HCT116 (cell line): ENCODE data around the gene USH1C. TPM values are rescaled to one million over a fixed set of nuclear protein-coding genes. Genes with fewer than 3 reads are reported as not detected.

Experiments used
- ATAC-seq: fragments of 200-7000 bp; cut with Tn5 transposase; 2 replicates; pipeline ENCODE4 v1.9.1; 2020; ENCODE audit warnings: mild to moderate bottlenecking, moderate library complexity
- BruUV-seq: library from RNA; stranded (reverse); fragments of 400-500 nt; replicated peaks from 2 replicates; lab custom pipeline; 2021; lab: Mats Ljungman, UMichigan
- CTCF ChIA-PET: fragments of 300-600 bp; sonication (Branson Sonifier 250); formaldehyde crosslinking; loops from one replicate; lab custom pipeline; 2021; ENCODE audit warnings: antibody characterized with exemption; lab: Charles Lee
- POLR2A ChIA-PET: fragments of 300-600, 350-600 bp; sonication (Branson Sonifier 250); formaldehyde crosslinking; loops from one replicate; lab custom pipeline; 2021; ENCODE audit warnings: antibody characterized with exemption; lab: Charles Lee
- RAD21 ChIA-PET, 2 experiments: fragments of 300-600 bp; sonication (Branson Sonifier 250); formaldehyde crosslinking; loops; one replicate each; lab custom pipeline; 2023; ENCODE audit warnings: low total read pairs in 2 of 2; ENCODE audit not compliant: uncharacterized antibody in 2 of 2, unreplicated experiment in 2 of 2, low non-redundant PET in 1 of 2; lab: Charles Lee
- DNase-seq: peaks from one replicate; pipeline ENCODE4 v3.0.0-alpha.2; 2010; ENCODE audit warnings: low read depth, low spot score
- H2AFZ ChIP-seq: fragments of 200-600 bp; shearing (Covaris generic), sonication (generic); 2 replicates; pipeline ENCODE4 v1.6.1; 2017; ENCODE audit warnings: low read depth, mixed run types, mixed read lengths, antibody characterized with exemption, low read length; ENCODE audit not compliant: poor library complexity, severe bottlenecking
- H3K27ac ChIP-seq: 2 replicates; pipeline ENCODE4 v1.5.1; 2012; ENCODE audit warnings: low read depth, low read length
- H3K27me3 ChIP-seq: fragments of 200-600 bp; sonication (generic); 2 replicates; pipeline ENCODE4 v1.6.1; 2016; ENCODE audit warnings: mixed run types, low read length, mixed read lengths; ENCODE audit not compliant: insufficient read depth
- H3K36me3 ChIP-seq, 2 experiments: fragments of 200-500 bp in 1 of 2; fragments of 200-600 bp in 1 of 2; sonication (Bioruptor generic) in 1 of 2; sonication (generic) in 1 of 2; 2 replicates each; pipeline versions ENCODE4 v1.5.1 to v1.6.1; 2014 to 2016; ENCODE audit warnings: low read length in 2 of 2, inconsistent platforms in 1 of 2, mixed read lengths in 1 of 2, mixed run types in 1 of 2; ENCODE audit not compliant: insufficient read depth in 2 of 2, control insufficient read depth in 1 of 2
- H3K4me1 ChIP-seq, 2 experiments: fragments of 200-600 bp in 1 of 2; sonication (generic) in 1 of 2; 2 replicates each; pipeline versions ENCODE4 v1.5.1 to v1.6.1; 2012 to 2017; ENCODE audit warnings: low read length in 2 of 2, inconsistent platforms in 1 of 2, mild to moderate bottlenecking in 1 of 2, mixed read lengths in 1 of 2, mixed run types in 1 of 2, moderate library complexity in 1 of 2; ENCODE audit not compliant: insufficient read depth in 2 of 2, control insufficient read depth in 1 of 2
- H3K4me2 ChIP-seq: fragments of 200-600 bp; sonication (generic); 2 replicates; pipeline ENCODE4 v1.6.1; 2017; ENCODE audit warnings: mixed run types, low read length, mixed read lengths
- H3K4me3 ChIP-seq, 2 experiments: fragments of 200-600 bp in 1 of 2; sonication (generic) in 1 of 2; replicated peaks in 1 of 2; 2 replicates each; pipeline ENCODE4 v1.5.1; 2011 to 2016; ENCODE audit warnings: low read length in 2 of 2, control low read depth in 1 of 2, low read depth in 1 of 2, mild to moderate bottlenecking in 1 of 2, mixed read lengths in 1 of 2, mixed run types in 1 of 2
- H3K79me2 ChIP-seq: fragments of 200-600 bp; sonication (generic); 2 replicates; pipeline ENCODE4 v1.6.1; 2017; ENCODE audit warnings: mild to moderate bottlenecking, mixed run types, low read length, moderate library complexity, mixed read lengths; ENCODE audit not compliant: insufficient read depth
- H3K9ac ChIP-seq: fragments of 200-600 bp; sonication (generic); 2 replicates; pipeline ENCODE4 v1.6.1; 2016; ENCODE audit warnings: low read length, mixed read lengths
- H3K9me2 ChIP-seq: fragments of 200-600 bp; sonication (generic), shearing (Covaris generic); 2 replicates; pipeline ENCODE4 v1.6.1; 2017; ENCODE audit warnings: mixed run types, mild to moderate bottlenecking, moderate library complexity; ENCODE audit not compliant: insufficient read depth
- H3K9me3 ChIP-seq, 2 experiments: fragments of 200-500 bp in 1 of 2; fragments of 200-600 bp in 1 of 2; sonication (Bioruptor generic) in 1 of 2; sonication (generic) in 1 of 2; 2 replicates each; pipeline ENCODE4 v1.6.1; 2014 to 2017; ENCODE audit warnings: low read length in 2 of 2, mixed read lengths in 2 of 2, inconsistent platforms in 1 of 2, low read depth in 1 of 2, mild to moderate bottlenecking in 1 of 2, mixed run types in 1 of 2, moderate library complexity in 1 of 2; ENCODE audit not compliant: control insufficient read depth in 1 of 2, insufficient read depth in 1 of 2
- H4K20me1 ChIP-seq: fragments of 200-600 bp; sonication (generic), shearing (Covaris generic); 2 replicates; pipeline ENCODE4 v1.6.1; 2017; ENCODE audit warnings: mixed run types, mild to moderate bottlenecking, moderate library complexity; ENCODE audit not compliant: insufficient read depth
- RAD21 ChIP-seq: IDR thresholded peaks from 2 replicates; pipeline ENCODE4 v1.6.1; 2012; ENCODE audit warnings: low read depth, mild to moderate bottlenecking
- ZNF274 ChIP-seq: fragments of 200-500 bp; sonication (Bioruptor generic); IDR thresholded peaks from 2 replicates; pipeline ENCODE4 v1.6.1; 2014; ENCODE audit warnings: mild to moderate bottlenecking, low read depth, low read length, inconsistent platforms
- intact Hi-C: fragments of 100-400 bp; cut with micrococcal nuclease; formaldehyde crosslinking; loops from 2 replicates; pipeline ENCODE4 v1.10.0; 2022
- total RNA-seq: library from RNA; stranded (reverse); gene quantifications from one replicate; pipeline ENCODE4 v1.2.1, GENCODE V29; 2021; ENCODE audit not compliant: unreplicated experiment
- TF ChIP-seq, protein P1 (sequence below): IDR thresholded peaks from 2 replicates; pipeline ENCODE4 v1.6.1; 2012; ENCODE audit warnings: low read depth
- TF ChIP-seq, protein P2 (sequence below), 3 experiments: fragments of 200-600 bp in 1 of 3; sonication (generic) in 1 of 3; IDR thresholded peaks in 2 of 3; conservative IDR thresholded peaks in 1 of 3; 2 replicates each; pipeline ENCODE4 v1.5.1; 2012 to 2017; ENCODE audit warnings: low read depth in 2 of 3, low read length in 2 of 3, antibody characterized with exemption in 1 of 3, borderline replicate concordance in 1 of 3, control low read depth in 1 of 3, mild to moderate bottlenecking in 1 of 3, mixed read lengths in 1 of 3, mixed run types in 1 of 3, moderate library complexity in 1 of 3; ENCODE audit not compliant: insufficient read depth in 1 of 3

USH1C gene
- total RNA-seq, 1 experiment from 2014 or later = 13.4 TPM

DNA sequence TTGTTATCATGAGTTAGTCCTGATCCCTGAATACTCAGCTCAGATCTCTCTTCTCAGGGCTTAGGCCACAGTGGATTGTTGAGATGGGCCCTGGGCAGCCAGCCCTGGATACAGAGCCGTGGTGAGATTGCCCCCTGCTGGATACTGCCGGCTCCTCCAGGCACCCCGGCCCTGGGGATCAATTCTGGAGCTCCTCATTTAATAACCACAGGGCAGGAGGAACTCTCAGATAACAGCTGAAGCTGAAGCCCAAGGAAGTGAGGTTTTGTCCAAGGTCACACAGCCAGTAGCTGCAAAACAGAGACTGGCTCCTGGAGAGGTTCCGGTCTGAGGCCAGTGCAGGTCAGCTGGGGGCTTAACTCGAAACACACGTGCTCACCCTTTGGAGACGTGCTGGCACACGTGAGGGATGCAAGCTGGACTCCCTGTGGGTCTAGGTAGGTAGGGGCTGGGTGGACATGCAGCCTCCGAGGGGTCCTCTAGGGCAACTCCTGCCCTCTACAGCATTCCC, 16.0 kb downstream of the USH1C start:
- no peak overlapping the region for H2AFZ ChIP-seq
- ChIA-PET RAD21 (interaction anchor here (0.6 to 1.2 kb wide), 5 partner anchors 16 to 144 kb away, joined by 3 to 7 read pairs (median 4); partner anchors contain the start of genes KCNJ11 (in 1 of the 2) and USH1C (in 1 of the 2)), CTCF (interaction anchor here (0.6 to 2.4 kb wide), 30 partner anchors 9 to 742 kb away, joined by 3 to 32 read pairs (median 5); partner anchors contain the start of genes KCNJ11 and USH1C), POLR2A (interaction anchor here (0.5 to 1.0 kb wide), 2 partner anchors 55 to 450 kb away, joined by 3 read pairs; partner anchors contain the start of gene RPS13)
- DNase-seq = no peak
- peak; percentile 99 for ATAC-seq
- no peaks in the 10 kb centered on the region for H4K20me1 ChIP-seq
- H3K27ac ChIP-seq = no peak overlapping the region
- H3K9ac ChIP-seq = no peak overlapping the region
- intact Hi-C loops = loop anchor here (1.0 to 2.0 kb wide), 2 partner anchors 144 to 297 kb away; no protein-coding TSS in a partner anchor
- H3K4me3 ChIP-seq = no peak overlapping the region
- no TSS peak for BruUV-seq
- no peaks in the 10 kb centered on the region for H3K79me2 ChIP-seq
- no peaks in the 10 kb centered on the region for H3K4me1 ChIP-seq
- TF ChIP-seq, protein P1, sequence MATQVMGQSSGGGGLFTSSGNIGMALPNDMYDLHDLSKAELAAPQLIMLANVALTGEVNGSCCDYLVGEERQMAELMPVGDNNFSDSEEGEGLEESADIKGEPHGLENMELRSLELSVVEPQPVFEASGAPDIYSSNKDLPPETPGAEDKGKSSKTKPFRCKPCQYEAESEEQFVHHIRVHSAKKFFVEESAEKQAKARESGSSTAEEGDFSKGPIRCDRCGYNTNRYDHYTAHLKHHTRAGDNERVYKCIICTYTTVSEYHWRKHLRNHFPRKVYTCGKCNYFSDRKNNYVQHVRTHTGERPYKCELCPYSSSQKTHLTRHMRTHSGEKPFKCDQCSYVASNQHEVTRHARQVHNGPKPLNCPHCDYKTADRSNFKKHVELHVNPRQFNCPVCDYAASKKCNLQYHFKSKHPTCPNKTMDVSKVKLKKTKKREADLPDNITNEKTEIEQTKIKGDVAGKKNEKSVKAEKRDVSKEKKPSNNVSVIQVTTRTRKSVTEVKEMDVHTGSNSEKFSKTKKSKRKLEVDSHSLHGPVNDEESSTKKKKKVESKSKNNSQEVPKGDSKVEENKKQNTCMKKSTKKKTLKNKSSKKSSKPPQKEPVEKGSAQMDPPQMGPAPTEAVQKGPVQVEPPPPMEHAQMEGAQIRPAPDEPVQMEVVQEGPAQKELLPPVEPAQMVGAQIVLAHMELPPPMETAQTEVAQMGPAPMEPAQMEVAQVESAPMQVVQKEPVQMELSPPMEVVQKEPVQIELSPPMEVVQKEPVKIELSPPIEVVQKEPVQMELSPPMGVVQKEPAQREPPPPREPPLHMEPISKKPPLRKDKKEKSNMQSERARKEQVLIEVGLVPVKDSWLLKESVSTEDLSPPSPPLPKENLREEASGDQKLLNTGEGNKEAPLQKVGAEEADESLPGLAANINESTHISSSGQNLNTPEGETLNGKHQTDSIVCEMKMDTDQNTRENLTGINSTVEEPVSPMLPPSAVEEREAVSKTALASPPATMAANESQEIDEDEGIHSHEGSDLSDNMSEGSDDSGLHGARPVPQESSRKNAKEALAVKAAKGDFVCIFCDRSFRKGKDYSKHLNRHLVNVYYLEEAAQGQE = no peak
- peak; percentile 80 for TF ChIP-seq RAD21
- TF ChIP-seq, protein P2, sequence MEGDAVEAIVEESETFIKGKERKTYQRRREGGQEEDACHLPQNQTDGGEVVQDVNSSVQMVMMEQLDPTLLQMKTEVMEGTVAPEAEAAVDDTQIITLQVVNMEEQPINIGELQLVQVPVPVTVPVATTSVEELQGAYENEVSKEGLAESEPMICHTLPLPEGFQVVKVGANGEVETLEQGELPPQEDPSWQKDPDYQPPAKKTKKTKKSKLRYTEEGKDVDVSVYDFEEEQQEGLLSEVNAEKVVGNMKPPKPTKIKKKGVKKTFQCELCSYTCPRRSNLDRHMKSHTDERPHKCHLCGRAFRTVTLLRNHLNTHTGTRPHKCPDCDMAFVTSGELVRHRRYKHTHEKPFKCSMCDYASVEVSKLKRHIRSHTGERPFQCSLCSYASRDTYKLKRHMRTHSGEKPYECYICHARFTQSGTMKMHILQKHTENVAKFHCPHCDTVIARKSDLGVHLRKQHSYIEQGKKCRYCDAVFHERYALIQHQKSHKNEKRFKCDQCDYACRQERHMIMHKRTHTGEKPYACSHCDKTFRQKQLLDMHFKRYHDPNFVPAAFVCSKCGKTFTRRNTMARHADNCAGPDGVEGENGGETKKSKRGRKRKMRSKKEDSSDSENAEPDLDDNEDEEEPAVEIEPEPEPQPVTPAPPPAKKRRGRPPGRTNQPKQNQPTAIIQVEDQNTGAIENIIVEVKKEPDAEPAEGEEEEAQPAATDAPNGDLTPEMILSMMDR (IDR thresholded peaks at IDR 0.05 in 2 of 3, conservative IDR thresholded peaks at IDR 0.05 in 1 of 3; ENCODE audit: borderline replicate concordance in 1 of 3, insufficient read depth in 1 of 3, low read depth in 2 of 3, low read length in 2 of 3) = peak; percentile 79 to 95 (median 92)
- TF ChIP-seq ZNF274 = no peak
- no peaks in the 10 kb centered on the region for H3K36me3 ChIP-seq
- H3K9me2 ChIP-seq = no peaks in the 10 kb centered on the region
- no peaks in the 10 kb centered on the region for H3K9me3 ChIP-seq
- H3K27me3 ChIP-seq = no peaks in the 10 kb centered on the region
- no peak overlapping the region for H3K4me2 ChIP-seq
